SK-N-SH (cell line): ENCODE results near the gene IQCK. TPM values are rescaled to one million over a fixed set of nuclear protein-coding genes. Genes with fewer than 3 reads are reported as not detected.

Source experiments
- CTCF ChIA-PET: fragments of 300-600, 350-600 bp; formaldehyde crosslinking; extraction: SDS; loops from one replicate; lab custom pipeline; 2021; lab: Yijun Ruan, JAX
- POLR2A ChIA-PET: fragments of 350-600 bp; sonication (Branson Sonifier 250); formaldehyde crosslinking; extraction: SDS; loops from one replicate; lab custom pipeline; 2020; ENCODE audit warnings: antibody characterized with exemption, inconsistent platforms; lab: Yijun Ruan, JAX
- DNase-seq: peaks from one replicate; pipeline ENCODE4 v3.0.0; 2012
- H2AFZ ChIP-seq: fragments of 200-600 bp; sonication (generic); 2 replicates; pipeline ENCODE4 v1.8.1; 2016; ENCODE audit warnings: antibody characterized with exemption, mild to moderate bottlenecking, low read depth
- H3F3A ChIP-seq: fragments of 200-600 bp; sonication (generic); replicated peaks from 2 replicates; pipeline ENCODE3; 2016; ENCODE audit warnings: antibody characterized with exemption, mild to moderate bottlenecking; ENCODE audit not compliant: insufficient read depth
- H3K27ac ChIP-seq, 2 experiments: fragments of 200-500 bp in 1 of 2; fragments of 200-600 bp in 1 of 2; sonication (Bioruptor generic) in 1 of 2; sonication (generic), shearing (Covaris generic) in 1 of 2; 2 replicates each; pipeline versions ENCODE4 v1.5.1 to v1.6.1; 2014 to 2016; ENCODE audit warnings: low read depth in 2 of 2, inconsistent platforms in 1 of 2, low read length in 1 of 2, mild to moderate bottlenecking in 1 of 2, mixed read lengths in 1 of 2
- H3K27me3 ChIP-seq: fragments of 200-600 bp; sonication (generic), shearing (Covaris generic); 2 replicates; pipeline ENCODE4 v1.6.1; 2016; ENCODE audit warnings: mixed run types; ENCODE audit not compliant: insufficient read depth
- H3K36me3 ChIP-seq, 2 experiments: fragments of 200-500 bp in 1 of 2; fragments of 200-600 bp in 1 of 2; sonication (Bioruptor generic) in 1 of 2; sonication (generic) in 1 of 2; replicated peaks in 1 of 2; 2 replicates each; pipeline versions ENCODE3 to v1.5.1; 2014 to 2016; ENCODE audit warnings: low read length in 1 of 2, mild to moderate bottlenecking in 1 of 2; ENCODE audit not compliant: insufficient read depth in 2 of 2, control insufficient read depth in 1 of 2
- H3K4me1 ChIP-seq, 2 experiments: fragments of 200-500 bp in 1 of 2; fragments of 200-600 bp in 1 of 2; sonication (Bioruptor generic) in 1 of 2; sonication (generic), shearing (Covaris generic) in 1 of 2; 2 replicates each; pipeline versions ENCODE4 v1.5.1 to v1.6.1; 2014 to 2016; ENCODE audit warnings: low read depth in 1 of 2, low read length in 1 of 2, mixed run types in 1 of 2; ENCODE audit not compliant: insufficient read depth in 2 of 2, control insufficient read depth in 1 of 2
- H3K4me2 ChIP-seq: fragments of 200-600 bp; sonication (generic), shearing (Covaris generic); 2 replicates; pipeline ENCODE4 v1.6.1; 2017; ENCODE audit warnings: mixed run types
- H3K4me3 ChIP-seq, 2 experiments: fragments of 200-500 bp in 1 of 2; fragments of 200-600 bp in 1 of 2; sonication (Bioruptor generic) in 1 of 2; sonication (generic), shearing (Covaris generic) in 1 of 2; 2 replicates each; pipeline versions ENCODE4 v1.5.1 to v1.8.1; 2014 to 2016; ENCODE audit warnings: low read depth in 2 of 2, inconsistent platforms in 1 of 2, low read length in 1 of 2, mild to moderate bottlenecking in 1 of 2, mixed read lengths in 1 of 2, moderate library complexity in 1 of 2
- H3K79me2 ChIP-seq: fragments of 200-600 bp; sonication (generic); 2 replicates; pipeline ENCODE4 v1.8.1; 2017; ENCODE audit warnings: mild to moderate bottlenecking; ENCODE audit not compliant: insufficient read depth
- H3K9ac ChIP-seq: fragments of 200-600 bp; sonication (generic); 2 replicates; pipeline ENCODE4 v1.6.1; 2017; ENCODE audit warnings: mixed run types
- H3K9me2 ChIP-seq: fragments of 200-600 bp; sonication (generic); 2 replicates; pipeline ENCODE4 v1.6.1; 2017; ENCODE audit warnings: mixed run types
- H3K9me3 ChIP-seq: fragments of 200-600 bp; sonication (generic); 2 replicates; pipeline ENCODE4 v1.6.1; 2017; ENCODE audit warnings: mixed run types, mild to moderate bottlenecking, moderate library complexity
- H4K20me1 ChIP-seq: fragments of 200-600 bp; sonication (generic); 2 replicates; pipeline ENCODE4 v1.6.1; 2017; ENCODE audit warnings: mild to moderate bottlenecking, mixed run types; ENCODE audit not compliant: insufficient read depth
- FOSL2 ChIP-seq: IDR thresholded peaks from 2 replicates; pipeline ENCODE4 v1.4.0; 2012; ENCODE audit warnings: low read depth, mild to moderate bottlenecking, moderate library complexity, borderline replicate concordance
- FOXM1 ChIP-seq: IDR thresholded peaks from 2 replicates; pipeline ENCODE4 v1.4.0; 2012; ENCODE audit warnings: low read depth, mild to moderate bottlenecking
- GABPA ChIP-seq: IDR thresholded peaks from 2 replicates; pipeline ENCODE4 v1.4.0; 2012; ENCODE audit warnings: low read depth, mild to moderate bottlenecking
- JUND ChIP-seq: IDR thresholded peaks from 2 replicates; pipeline ENCODE4 v1.4.0; 2012
- NFIC ChIP-seq: IDR thresholded peaks from 2 replicates; pipeline ENCODE4 v1.4.0; 2012; ENCODE audit warnings: borderline replicate concordance
- RFX5 ChIP-seq: IDR thresholded peaks from 2 replicates; pipeline ENCODE4 v1.6.1; 2012; ENCODE audit warnings: mild to moderate bottlenecking, improper control_type of control experiment, low read length
- SIN3A ChIP-seq: IDR thresholded peaks from 2 replicates; pipeline ENCODE4 v1.6.1; 2012; ENCODE audit warnings: low read depth, mild to moderate bottlenecking, low read length, moderate library complexity, borderline replicate concordance
- WGBS: methylation state at CpG from one replicate; pipeline ENCODE4 v1.1.6; 2017; ENCODE audit warnings: low lambda C conversion rate; 5-methylcytosine and 5-hydroxymethylcytosine counted together
- polyA plus RNA-seq, 3 experiments: library from polyadenylated mRNA; depleted of rRNA; stranded (reverse); fragments of >200 nt; gene quantifications; 2 replicates each; pipeline ENCODE4 v1.2.3, GENCODE V29; 2012
- TF ChIP-seq, protein P1 (sequence below): fragments of 150-350 bp; IDR thresholded peaks from 2 replicates; pipeline ENCODE4 v1.6.1; 2016; ENCODE audit warnings: mild to moderate bottlenecking, low read depth, low read length
- TF ChIP-seq, protein P2 (sequence below): IDR thresholded peaks from 2 replicates; pipeline ENCODE4 v1.4.0; 2012; ENCODE audit warnings: low read depth
- TF ChIP-seq, protein P3 (sequence below): fragments of 200-600 bp; sonication (generic); IDR thresholded peaks from 2 replicates; pipeline ENCODE4 v1.6.1; 2017; ENCODE audit warnings: antibody characterized with exemption, mild to moderate bottlenecking, moderate library complexity
- TF ChIP-seq, protein P4 (sequence below): IDR thresholded peaks from 2 replicates; pipeline ENCODE4 v1.6.1; 2012; ENCODE audit warnings: mild to moderate bottlenecking, low read depth, low read length, moderate library complexity

Gene IQCK
- polyA plus RNA-seq, 1 of the 3 experiments (the other 2 are of a cell fraction), result 7.3 TPM

DNA sequence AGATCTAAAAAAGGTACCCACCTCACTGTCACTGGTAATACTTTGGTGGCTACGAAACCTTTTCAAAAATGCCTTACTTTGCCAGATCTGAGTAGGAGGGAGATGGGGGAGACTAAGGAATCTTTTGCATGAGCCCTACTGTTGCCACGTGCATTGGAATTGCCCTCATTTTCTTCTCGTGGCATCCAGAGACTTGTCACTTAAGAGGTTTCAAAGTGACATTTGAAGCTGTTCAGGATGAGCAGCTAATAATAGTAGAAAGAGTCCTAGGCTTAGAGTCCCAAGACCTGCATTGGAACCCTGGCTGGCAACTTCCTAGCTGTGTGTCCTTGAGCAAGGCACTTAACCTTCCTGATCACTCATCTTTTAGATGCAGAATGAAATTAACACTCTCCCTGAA lies 123.1 kb downstream of the IQCK start:
- Histone ChIP-seq H3F3A (peaks cover 17% of the 10 kb centered on the region), H2AFZ (no peak overlapping the region), H3K4me2 (no peak overlapping the region), H3K9me2 (no peaks in the 10 kb centered on the region), H3K27ac (no peak overlapping the region), H3K27me3 (no peaks in the 10 kb centered on the region), H3K4me1 (no peaks in the 10 kb centered on the region), H3K4me3 (no peak overlapping the region), H4K20me1 (no peaks in the 10 kb centered on the region)
- POLR2A ChIA-PET, result interaction anchor here (0.7 kb wide), 1 partner anchor 12 kb away, joined by 7 read pairs; no protein-coding TSS in a partner anchor
- WGBS, result 95% methylated on average over 3 of the region's 3 CpGs
- DNase-seq, result no peak
- TF ChIP-seq SIN3A (no peak), NFIC (no peak), RFX5 (no peak), FOSL2 (no peak), FOXM1 (no peak)
- TF ChIP-seq, protein P1, sequence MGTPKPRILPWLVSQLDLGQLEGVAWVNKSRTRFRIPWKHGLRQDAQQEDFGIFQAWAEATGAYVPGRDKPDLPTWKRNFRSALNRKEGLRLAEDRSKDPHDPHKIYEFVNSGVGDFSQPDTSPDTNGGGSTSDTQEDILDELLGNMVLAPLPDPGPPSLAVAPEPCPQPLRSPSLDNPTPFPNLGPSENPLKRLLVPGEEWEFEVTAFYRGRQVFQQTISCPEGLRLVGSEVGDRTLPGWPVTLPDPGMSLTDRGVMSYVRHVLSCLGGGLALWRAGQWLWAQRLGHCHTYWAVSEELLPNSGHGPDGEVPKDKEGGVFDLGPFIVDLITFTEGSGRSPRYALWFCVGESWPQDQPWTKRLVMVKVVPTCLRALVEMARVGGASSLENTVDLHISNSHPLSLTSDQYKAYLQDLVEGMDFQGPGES, result no peak
- TF ChIP-seq, protein P2, sequence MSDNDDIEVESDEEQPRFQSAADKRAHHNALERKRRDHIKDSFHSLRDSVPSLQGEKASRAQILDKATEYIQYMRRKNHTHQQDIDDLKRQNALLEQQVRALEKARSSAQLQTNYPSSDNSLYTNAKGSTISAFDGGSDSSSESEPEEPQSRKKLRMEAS, result no peak
- TF ChIP-seq, protein P3, sequence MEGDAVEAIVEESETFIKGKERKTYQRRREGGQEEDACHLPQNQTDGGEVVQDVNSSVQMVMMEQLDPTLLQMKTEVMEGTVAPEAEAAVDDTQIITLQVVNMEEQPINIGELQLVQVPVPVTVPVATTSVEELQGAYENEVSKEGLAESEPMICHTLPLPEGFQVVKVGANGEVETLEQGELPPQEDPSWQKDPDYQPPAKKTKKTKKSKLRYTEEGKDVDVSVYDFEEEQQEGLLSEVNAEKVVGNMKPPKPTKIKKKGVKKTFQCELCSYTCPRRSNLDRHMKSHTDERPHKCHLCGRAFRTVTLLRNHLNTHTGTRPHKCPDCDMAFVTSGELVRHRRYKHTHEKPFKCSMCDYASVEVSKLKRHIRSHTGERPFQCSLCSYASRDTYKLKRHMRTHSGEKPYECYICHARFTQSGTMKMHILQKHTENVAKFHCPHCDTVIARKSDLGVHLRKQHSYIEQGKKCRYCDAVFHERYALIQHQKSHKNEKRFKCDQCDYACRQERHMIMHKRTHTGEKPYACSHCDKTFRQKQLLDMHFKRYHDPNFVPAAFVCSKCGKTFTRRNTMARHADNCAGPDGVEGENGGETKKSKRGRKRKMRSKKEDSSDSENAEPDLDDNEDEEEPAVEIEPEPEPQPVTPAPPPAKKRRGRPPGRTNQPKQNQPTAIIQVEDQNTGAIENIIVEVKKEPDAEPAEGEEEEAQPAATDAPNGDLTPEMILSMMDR, result no peak
- TF ChIP-seq, all 33 proteins: peak for 0
- Histone ChIP-seq H3K79me2 (no peaks in the 10 kb centered on the region), H3K9me3 (no peaks in the 10 kb centered on the region), H3K36me3 (no peaks in the 10 kb centered on the region), H3K9ac (no peak overlapping the region)
- CTCF ChIA-PET, result no interaction called here

DNA sequence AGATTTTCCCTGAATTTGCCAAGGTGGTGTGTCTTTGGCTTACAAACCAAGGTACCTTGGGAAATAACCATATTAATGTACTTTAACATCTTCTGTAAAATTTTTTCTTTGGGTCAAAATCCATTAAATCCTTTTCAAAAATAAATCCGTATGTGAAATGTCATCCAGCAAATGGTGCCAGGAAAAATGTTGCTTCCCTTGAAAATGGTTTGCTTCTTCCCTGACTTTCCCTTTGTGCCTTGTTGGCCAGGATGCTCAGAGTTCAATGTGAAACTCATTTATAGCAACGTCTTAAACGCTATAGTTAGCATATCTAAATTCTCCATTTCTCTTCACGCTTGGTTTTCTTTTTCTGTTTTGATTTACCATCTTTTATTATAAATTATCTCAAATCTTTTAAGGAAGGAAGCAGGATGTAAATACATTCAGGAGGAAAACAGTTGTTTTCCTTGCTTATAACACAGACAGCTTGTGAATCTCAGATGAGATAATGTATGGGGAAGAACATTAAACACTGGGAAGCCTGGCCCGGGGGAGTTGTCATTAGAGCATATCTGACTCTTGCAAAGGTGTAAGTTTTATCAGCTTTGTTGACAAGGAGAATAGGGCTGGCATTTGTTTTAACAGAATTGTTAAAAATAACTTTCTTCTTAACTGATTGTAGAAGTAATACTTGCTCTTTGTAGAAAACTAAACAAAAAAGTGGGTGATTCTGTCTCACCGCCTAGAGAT lies 124.5 kb downstream of the IQCK start:
- no peak overlapping the region for H3K27ac ChIP-seq
- no peak overlapping the region for H3K4me2 ChIP-seq
- H3F3A ChIP-seq, result peaks cover 12% of the 10 kb centered on the region
- POLR2A ChIA-PET, result no interaction called here
- no peaks in the 10 kb centered on the region for H3K9me2 ChIP-seq
- H3K79me2 ChIP-seq, result no peaks in the 10 kb centered on the region
- TF ChIP-seq, protein P4, sequence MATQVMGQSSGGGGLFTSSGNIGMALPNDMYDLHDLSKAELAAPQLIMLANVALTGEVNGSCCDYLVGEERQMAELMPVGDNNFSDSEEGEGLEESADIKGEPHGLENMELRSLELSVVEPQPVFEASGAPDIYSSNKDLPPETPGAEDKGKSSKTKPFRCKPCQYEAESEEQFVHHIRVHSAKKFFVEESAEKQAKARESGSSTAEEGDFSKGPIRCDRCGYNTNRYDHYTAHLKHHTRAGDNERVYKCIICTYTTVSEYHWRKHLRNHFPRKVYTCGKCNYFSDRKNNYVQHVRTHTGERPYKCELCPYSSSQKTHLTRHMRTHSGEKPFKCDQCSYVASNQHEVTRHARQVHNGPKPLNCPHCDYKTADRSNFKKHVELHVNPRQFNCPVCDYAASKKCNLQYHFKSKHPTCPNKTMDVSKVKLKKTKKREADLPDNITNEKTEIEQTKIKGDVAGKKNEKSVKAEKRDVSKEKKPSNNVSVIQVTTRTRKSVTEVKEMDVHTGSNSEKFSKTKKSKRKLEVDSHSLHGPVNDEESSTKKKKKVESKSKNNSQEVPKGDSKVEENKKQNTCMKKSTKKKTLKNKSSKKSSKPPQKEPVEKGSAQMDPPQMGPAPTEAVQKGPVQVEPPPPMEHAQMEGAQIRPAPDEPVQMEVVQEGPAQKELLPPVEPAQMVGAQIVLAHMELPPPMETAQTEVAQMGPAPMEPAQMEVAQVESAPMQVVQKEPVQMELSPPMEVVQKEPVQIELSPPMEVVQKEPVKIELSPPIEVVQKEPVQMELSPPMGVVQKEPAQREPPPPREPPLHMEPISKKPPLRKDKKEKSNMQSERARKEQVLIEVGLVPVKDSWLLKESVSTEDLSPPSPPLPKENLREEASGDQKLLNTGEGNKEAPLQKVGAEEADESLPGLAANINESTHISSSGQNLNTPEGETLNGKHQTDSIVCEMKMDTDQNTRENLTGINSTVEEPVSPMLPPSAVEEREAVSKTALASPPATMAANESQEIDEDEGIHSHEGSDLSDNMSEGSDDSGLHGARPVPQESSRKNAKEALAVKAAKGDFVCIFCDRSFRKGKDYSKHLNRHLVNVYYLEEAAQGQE, result no peak
- TF ChIP-seq GABPA, result no peak
- no peak for TF ChIP-seq JUND
- TF ChIP-seq, all 33 proteins: peak for 0
- WGBS, result 79% methylated on average over 6 of the region's 6 CpGs
- Histone ChIP-seq H3K4me3 (no peak overlapping the region), H3K9me3 (no peaks in the 10 kb centered on the region), H3K27me3 (no peaks in the 10 kb centered on the region), H3K9ac (no peak overlapping the region), H2AFZ (no peak overlapping the region), H3K4me1 (no peaks in the 10 kb centered on the region), H4K20me1 (no peaks in the 10 kb centered on the region), H3K36me3 (no peaks in the 10 kb centered on the region)
- CTCF ChIA-PET, result interaction anchor here (0.8 kb wide), 1 partner anchor 15 kb away, joined by 4 read pairs; no protein-coding TSS in a partner anchor
- DNase-seq, result no peak
